GM21447 (cell line): ENCODE results near the gene SORBS1.

Experiments used
- ATAC-seq: cut with Tn5 transposase; IDR thresholded peaks from one replicate; pipeline ENCODE4 v1.9.1; 2021; ENCODE audit not compliant: unreplicated experiment

Gene SORBS1

DNA sequence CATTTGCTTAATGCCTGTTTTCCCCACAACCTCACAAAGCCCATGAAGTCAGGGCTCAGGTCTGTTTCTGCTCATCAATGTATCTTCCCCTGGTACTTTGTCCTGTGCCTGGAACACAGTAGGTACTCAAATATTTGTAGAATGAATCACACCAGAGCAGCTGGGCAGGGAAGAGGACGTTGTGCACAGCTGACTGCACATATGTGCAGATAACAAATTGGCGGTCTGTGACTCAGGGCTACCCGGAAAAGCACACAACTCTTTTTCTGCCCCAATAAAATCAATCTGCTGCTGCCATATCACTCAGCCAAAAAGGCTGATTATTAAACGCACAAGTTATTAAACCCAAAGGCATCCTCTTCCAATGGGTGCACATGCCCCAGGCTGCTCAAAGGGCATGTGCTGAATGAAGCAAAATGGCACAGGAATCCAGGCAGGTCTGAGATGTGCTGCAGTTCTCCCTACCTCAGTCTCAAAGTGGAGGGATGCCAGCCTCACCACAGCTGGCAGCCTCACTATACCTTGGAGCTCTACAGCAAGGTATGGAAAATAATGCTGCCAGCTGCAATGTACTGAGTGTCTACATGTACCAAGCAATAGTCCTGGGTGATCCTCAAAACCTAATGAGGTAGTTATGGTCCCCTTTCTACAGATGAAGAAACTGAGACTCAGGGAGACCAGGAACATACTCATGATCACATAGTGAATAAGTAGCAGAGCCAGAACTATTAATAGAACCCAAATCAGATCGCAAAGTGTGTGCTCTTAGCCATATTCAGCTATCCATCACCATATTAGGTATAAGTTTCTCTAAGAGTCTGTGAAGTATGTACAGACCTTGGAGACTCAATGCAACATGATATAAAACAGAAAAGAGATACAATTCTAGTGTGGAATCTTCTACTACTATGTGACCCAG, 43.4 kb downstream of the SORBS1 start:
- no peak for ATAC-seq

DNA sequence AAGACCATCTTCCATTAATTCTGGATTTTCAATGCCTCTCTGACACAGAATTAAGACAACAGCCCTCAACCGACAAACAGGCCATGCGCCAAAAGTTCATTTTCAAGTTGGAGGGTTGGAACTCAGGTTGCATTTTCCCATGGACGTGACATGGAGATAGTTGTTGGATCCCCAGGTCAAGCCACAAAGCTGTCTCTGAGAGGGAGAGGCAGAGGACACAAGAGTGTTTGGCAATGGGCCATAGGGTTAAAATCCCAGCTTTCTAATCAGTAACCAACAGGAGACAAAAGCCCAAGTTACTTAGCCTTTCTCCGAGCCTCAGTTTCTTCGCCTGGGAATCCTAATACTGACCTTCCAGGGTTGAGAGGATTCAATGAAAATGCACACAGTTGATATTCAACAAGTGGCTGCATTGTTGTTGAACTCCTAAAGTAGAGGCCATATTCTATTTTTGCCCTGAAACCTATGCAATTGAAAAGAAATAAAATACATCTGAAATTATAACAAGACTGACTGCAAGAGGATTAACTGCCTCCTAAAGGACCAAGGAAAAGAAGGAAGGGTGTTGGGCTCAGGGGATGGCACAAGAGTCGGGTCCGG, 44.3 kb downstream of the SORBS1 start:
- no peak for ATAC-seq

DNA sequence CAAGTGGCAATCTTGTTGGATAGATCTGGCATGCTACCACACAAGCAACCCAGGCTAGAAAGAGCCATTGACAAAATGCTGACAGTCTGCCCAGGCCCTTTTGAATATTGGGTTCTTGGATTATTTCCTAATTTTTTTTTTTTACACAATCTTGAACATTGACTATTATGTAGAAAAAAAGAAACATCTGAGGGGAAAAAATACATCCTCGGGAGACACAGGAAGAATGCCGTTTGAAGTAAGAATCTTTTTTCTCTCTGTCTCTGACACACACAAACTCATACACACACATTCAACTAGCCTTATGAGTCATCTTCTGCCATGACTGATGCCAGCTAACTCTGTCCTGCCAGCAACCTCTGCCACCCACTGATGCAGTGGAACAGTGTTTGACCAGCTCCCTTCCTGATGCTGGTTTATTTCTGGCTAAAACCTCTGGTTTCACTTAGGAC, 47.2 kb downstream of the SORBS1 start:
- ATAC-seq, result no peak

DNA sequence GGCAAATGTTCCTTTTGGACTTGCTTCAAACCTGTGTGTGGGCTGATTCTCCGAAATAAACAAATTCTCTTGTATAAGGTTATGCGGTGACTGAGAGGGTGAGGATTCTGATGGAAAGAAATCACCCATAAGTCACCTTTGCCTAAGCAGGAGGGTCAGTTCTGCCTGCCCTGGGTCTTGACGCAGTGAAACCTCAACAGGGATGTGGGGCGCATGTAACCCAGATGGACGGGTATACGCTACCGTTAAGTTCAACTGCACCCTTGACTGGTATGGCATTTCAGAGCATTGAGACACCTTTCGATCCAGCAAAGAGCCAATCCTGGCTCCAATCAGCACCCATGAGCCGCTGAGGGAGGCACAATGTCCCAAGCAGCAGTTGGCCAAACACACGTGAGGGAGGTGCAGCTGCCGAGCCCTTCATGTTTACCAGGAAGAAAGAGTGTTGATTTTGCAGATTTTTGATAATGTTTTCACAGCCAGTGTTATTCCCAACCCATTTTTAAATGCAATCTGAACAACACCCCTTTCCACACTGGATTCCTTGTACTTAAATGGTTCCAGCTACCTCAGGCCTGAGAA, 48.1 kb downstream of the SORBS1 start:
- no peak for ATAC-seq

DNA sequence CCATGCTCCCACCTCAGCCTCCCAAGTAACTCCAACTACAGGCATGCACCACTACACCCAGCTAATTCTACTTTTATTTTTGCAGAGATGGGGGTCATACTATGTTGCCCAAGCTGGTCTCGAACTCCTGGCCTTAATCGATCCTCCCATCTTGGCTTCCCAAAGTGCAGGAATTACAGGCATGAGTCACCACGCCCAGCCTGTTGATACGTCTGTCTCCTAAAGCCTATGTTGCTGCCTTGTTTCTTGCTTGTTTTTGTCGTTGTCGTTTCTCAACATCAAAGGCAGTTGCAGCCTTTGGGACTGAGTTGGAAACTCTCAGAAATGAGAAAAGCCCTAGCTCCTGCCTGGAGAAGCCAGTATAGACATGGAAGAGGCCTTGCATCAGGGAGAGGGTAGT, 49.9 kb downstream of the SORBS1 start:
- no peak for ATAC-seq

DNA sequence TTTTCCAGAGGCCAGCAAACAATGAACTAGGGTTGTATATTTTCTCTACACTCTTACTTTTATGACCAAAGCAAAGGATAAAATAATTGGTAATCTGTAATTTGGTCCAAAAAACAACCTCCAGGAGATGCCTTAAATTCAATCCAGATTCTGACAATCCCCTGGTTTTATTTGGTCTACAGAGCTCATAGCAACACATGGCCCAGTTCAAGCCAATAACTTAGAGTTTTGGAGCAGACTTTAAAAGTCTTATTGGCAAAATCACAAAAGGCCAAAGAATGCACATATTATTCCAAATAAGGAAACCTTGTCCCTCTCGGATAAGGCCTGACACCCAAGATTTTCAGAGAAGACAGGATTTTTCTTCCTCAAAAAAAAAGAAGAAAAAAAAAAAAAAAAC, 51.9 kb downstream of the SORBS1 start:
- ATAC-seq, result no peak

DNA sequence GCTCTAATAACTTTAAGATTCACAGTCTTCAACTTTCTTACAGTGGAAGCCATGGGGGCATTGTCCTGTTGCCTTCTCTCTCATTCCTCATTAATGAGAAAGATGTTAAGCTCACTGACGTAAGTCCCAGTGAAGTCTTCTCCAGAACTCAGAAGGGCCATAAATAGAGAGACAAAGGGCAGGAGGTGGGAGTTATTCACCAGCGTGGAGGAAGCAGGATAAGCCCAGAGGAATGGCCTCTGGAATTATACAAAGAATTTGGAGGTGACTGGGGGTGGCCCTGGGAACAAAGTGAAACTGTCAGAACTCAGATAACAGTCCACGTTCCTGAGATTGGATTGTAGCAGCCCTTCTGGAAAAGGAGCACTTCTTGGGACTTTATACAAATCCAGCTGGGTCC, 52.4 kb downstream of the SORBS1 start:
- ATAC-seq, result no peak

DNA sequence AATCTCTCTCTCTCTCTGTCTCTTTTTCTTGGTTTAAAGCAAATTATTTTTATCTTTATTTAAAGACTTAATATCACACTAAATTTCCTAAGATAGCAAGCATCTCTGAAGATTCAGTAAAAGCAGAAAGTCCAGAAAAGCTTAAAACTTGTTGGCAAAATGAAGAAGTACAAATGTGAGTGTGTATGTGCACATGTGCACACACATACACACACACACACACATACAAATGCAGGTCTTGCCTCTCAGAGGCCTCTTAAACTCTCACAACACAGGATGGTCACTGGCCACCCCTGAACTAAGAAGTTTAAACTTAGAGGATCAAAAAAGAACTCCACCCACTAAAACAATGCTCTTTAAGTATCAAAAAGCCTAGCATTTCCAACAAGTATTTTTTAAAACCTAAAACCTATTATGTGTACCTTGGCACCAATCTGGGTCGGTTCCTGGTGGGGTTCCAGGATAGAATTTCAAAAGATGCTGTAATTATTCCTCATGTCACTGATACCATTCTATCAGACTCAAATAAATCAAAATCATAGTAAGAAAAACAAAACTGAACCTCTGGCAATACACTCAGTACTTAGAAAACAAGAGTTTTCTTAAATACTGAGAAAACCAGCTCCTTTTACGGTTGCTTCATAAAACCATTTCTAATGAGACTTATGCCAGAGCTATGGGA, 55.0 kb downstream of the SORBS1 start:
- ATAC-seq, result no peak

DNA sequence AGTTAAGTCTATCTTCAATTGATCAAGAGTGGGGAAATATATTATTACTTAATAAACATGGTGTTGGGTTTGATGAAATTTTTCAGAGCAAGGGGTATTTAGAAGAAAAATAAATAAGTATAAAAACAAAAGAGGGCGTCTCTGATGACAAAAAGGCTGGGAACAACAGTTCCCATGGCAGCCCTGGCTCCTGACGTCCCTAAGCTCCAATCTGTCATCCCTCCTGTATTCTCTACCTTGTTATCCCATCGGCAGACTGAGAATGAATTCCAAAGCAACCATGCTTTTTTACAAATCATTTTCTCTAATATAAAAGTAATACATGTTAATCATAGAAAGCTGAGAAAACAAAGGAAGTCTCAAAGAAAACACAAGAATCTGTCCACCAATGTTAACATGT, 55.5 kb downstream of the SORBS1 start:
- ATAC-seq, result no peak

DNA sequence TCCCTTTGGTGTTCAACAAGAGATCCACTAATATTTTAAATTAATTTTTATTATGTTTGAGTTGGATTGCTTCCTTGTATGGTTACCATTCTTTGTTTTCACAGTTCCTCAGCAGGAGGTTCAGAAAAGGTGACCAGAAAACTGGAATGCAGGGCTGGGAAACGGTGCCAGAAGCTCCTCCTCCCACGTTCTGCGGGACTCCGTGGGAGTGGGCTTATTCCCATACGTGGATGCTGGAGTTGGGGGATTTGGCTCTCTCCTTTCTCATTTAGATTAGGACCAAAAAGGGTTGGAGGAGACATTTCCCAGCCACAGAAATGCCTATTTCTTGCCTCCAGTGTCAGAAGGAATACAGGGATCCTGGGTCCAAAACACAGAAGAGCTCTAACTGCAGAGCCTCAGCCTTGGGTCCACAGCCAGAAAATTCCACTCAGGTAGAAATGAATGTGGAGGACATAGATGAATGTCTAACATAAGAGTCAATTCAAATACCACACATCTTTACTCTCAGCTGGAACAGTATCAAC, 56.0 kb downstream of the SORBS1 start:
- ATAC-seq, result no peak

DNA sequence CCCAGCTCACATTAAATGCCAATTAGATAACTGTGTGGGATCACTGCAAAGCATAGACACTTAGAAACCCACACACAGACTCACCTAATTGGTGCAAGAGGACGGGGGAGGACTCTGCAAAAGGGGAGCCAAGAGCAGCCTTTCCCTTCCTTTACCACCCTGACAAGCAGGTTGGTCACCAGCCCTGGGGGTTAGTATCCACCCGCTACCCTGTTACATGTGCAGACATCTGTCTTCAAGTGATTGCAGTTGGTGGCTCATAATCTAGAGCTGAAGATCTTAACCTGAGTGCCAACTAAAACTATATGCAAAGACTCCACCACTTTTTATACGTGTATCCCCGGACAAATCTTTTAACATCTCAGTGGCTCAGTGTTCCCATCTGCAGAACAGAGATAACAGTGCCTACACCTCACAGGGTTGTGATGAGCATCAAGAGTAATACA, 56.9 kb downstream of the SORBS1 start:
- ATAC-seq, result no peak

DNA sequence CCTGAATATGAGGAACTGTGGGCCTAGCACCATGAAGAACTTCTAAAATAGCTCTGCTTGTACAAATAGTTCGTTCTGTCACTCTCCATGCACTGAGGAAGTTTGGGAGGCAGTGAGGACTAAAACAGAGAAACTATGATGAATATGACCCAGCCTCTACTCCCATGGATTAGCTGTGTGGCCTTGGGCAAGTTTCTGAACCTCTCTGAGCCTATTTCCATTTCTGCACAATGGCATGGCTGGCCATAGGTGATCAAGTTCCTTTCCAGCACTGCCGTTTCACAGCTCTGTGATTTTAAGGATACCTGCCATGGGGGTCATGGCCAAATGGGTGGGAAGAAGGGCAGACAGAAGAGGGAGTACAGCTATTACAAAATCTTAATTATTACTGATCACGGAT, 57.6 kb downstream of the SORBS1 start:
- no peak for ATAC-seq

DNA sequence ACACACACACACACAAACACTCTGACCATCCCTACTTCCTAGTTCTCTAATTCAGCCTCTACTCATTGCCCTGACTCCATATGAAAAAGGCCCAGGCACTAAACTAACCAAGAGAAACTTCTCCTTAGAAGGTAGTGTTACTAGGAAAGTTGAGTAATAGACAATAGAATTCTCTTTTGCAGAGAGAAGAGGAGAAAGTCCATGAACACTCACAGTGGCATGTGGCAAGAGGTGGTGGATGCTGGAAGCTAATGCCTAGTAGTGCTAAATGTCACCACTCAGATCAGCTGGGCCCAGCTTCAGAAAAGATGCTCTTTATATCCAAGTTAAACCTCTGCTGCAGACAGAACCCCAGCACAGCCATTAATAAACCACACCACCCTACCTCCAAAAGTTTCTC, 58.2 kb downstream of the SORBS1 start:
- no peak for ATAC-seq

DNA sequence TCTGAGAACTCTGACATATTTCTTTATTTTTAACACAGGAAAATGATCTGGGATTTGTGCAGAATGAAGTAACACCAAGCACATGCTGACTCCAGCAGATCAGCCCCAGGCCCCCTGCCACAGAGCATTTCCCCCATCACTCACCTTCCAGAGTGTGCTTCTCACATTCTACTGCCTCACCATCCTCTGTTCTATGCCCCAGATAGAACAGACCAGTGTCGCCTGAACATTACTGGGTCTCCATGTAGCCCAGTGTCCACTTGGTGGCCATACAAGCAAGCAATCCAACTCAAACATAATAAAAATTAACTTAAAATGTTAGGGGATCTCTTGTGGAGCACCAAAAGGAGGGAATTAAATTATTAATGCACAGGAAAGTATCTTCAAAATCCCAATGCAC, 58.8 kb downstream of the SORBS1 start:
- ATAC-seq, result no peak

DNA sequence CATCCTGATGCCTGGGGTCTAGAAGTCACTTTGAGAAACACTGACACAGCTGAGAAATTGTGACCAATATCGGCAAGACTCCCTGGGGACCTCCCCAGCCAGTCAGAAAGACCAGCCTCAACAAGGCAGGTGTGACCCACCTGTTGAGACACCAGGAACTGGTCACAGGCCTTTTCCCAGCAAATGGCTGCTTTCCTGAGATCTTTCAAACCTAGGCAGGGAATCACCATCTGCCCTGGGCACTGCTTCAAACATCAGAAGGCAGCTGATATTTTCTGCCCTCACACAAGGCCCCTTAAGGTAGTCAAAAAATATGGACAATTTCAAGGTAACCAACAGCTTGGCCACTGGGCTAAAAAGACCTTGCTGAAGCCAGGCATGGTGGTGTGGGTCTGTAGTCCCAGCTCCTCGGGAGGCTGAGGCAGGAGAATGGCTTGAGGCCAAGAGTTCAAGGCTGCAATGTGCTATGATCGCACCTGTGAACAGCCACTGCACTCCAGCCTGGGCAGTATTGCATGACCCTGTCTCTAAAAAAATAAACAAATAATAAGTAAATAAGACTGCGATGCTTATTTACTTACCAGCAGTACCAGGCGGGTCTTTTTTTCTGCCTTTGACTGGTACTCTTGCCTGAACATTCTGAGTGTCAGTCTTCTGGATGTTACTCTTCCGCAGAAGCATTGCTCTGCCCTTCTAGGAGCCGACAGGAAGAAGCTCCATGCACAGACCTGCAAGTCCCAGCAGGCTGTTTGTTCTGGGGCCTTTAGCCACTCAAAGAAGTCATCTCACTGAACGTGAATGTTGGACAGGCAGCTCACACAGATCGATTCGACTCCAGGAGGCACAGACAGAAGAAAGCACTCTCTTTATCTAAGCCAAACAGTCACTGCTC, 59.7 kb downstream of the SORBS1 start:
- ATAC-seq, result no peak

DNA sequence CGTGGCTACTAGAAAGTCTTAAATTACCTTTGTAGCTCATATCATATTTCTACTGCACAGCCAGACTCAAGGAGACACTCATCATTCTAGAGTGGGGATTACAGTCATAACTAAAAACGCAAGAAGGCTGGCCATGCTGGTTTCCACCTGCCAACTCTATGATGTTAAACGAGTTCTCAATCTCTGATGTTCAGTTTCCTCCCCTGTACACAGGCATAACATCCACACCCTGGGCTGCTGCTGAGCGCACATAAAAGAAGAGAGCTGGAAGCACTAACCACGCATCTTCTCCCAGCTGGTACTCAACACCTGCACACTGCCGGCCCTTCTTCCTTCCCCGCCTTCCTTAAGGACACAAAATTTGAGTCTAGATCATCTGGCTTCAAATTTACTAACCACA, 60.5 kb downstream of the SORBS1 start:
- no peak for ATAC-seq

DNA sequence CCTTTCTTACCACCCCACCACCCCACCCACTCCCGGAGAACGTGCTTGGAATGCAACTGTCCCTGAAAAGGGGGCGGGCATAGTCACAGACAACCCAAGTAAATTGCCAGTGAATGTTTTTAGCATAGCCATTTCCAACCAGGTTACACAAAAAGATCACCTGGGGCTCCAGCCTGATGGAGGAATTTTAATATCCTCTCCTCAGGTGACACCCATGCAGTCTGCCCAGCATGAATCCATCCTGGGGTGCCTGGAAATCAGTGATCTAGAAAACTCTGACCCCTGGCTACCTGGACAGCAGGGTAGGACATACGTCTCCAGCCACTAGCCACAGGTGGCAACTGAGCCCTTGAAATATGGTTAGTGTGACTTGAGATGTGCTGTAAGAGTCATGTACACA, 61.1 kb downstream of the SORBS1 start:
- no peak for ATAC-seq

DNA sequence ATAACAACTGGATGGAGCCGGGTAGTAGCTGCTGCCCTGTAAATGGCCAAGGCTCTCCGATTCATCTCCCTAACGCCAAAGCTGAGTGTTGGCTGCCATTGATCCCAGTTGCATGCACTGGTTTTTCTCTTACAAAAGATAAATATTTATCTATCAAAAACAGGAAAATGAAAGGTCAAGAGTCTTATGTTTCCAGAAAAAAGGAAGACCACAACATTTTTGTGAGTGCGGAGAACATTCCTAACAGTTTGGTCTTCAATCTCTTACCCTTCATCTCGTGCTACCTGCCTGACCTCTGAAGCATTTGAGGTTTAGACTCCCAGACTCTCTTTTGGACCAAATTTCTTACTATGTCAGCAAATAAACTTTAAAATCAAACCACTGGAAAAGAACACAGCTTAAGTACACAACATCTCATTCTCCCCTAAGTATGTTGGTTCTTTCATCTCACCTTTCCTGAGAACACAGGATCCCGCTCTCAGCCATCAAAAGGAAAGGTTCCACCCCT, 61.6 kb downstream of the SORBS1 start:
- no peak for ATAC-seq

DNA sequence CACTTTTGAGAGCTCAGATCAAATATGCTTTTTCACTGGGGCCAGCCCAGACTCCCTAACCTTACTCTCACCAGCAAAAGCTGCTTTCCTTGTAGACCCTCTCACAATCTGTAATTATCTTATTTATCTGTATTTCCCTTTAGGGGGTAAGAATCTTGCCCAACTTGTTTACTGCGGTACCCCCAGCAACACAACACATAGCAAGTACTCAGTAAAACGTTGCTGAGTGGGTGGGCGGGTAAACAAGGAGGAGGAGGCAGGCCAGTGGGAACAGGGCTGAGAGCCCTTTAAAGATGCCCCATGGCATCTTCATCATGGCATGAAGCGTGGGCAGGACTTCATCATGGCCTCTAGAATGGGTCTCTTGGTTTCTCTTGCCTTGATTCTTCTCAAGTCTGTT, 64.2 kb downstream of the SORBS1 start:
- ATAC-seq, result no peak

DNA sequence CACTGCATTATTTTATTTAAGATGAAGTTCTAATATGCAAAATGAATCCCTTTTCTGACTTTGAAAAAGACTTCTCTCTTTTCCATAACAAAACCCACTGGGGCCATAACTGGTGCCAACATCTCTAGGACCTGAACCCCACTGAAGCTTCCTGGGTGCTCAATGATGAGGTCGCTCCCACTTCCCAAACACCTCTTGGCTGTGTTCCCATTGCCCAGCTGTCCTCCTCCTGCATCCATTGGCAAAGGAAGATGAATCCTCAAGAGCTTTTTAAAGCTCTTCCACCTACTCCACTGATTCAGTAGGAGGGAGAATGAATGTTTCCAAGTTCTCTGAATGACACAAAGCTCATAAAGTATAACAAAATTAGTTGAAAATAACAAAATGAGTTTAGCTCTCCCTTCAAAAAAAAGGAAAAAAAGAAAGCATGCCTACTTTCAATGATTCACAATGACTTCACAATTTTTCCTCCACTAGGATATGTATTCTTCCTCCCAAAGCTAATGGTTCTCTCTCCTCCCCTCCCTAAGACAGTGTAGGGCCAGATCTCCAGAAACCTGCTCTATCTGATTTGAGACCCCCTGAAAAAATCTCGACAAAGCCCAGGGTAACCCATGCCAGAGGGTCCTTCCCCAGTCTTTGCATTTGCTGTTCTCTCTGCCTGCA, 64.8 kb downstream of the SORBS1 start:
- no peak for ATAC-seq
